Femur (tissue), 1 donor: ENCODE measurements around the gene HSPA1L.
"Not testable (repeated sequence)": the region's sequence is repeated elsewhere in the genome, so short reads cannot be mapped to it uniquely, and the experiment has no call there.

Experiments
- DNase-seq: peaks from one replicate; pipeline ENCODE4 v3.0.0-alpha.2; 2017

HSPA1L gene

GRCh38 chr6:31836474-31837368, 21.6 kb upstream of the HSPA1L start:
- DNase-seq, result no peak

GRCh38 chr6:31836047-31836473, 21.0 kb upstream of the HSPA1L start:
- DNase-seq, result no peak

GRCh38 chr6:31834367-31835250, 19.5 kb upstream of the HSPA1L start:
- peak; percentile 94 for DNase-seq

GRCh38 chr6:31831350-31832215, 16.5 kb upstream of the HSPA1L start:
- no peak for DNase-seq

GRCh38 chr6:31830886-31831335, 15.8 kb upstream of the HSPA1L start:
- DNase-seq, result no peak

- no peak for DNase-seq
These were observed 14.7 kb upstream of the HSPA1L start for GRCh38 chr6:31829633-31830283.

- DNase-seq, result peak; percentile 99
These were observed 12.4 kb upstream of the HSPA1L start, which contains the start of gene HSPA1B for GRCh38 chr6:31827286-31828079. HSPA1B (plus strand) TSS chr6:31827738; CDS start chr6:31827951, 213 bp downstream.

GRCh38 chr6:31826793-31827285, 11.8 kb upstream of the HSPA1L start:
- peak; percentile 93 for DNase-seq

GRCh38 chr6:31825553-31825952, 10.5 kb upstream of the HSPA1L start:
- DNase-seq, result no peak

GRCh38 chr6:31823592-31824196, 8.6 kb upstream of the HSPA1L start:
- not testable (repeated sequence) for DNase-seq

GRCh38 chr6:31822036-31822821, 7.1 kb upstream of the HSPA1L start:
- peak; percentile 89 for DNase-seq

- DNase-seq, result peak; percentile 65
These were observed 6.4 kb upstream of the HSPA1L start for GRCh38 chr6:31821301-31822035.

- not testable (repeated sequence) for DNase-seq
These were observed 5.3 kb upstream of the HSPA1L start for GRCh38 chr6:31820399-31820798.

GRCh38 chr6:31819871-31820299, 4.8 kb upstream of the HSPA1L start:
- no peak for DNase-seq

GRCh38 chr6:31817929-31818511, 2.9 kb upstream of the HSPA1L start:
- DNase-seq, result not testable (repeated sequence)

GRCh38 chr6:31817133-31817928, 2.2 kb upstream of the HSPA1L start:
- not testable (repeated sequence) for DNase-seq

- DNase-seq, result peak; percentile 98
These were observed 432 bp downstream of the HSPA1L start for GRCh38 chr6:31814677-31815024.
